Kidney (tissue), 14 donors: ENCODE measurements around the gene PCDHGA6. TPM values are rescaled to one million over a fixed set of nuclear protein-coding genes. Genes with fewer than 3 reads are reported as not detected.
"Not testable (repeated sequence)": the region's sequence is repeated elsewhere in the genome, so short reads cannot be mapped to it uniquely, and the experiment has no call there.

Source experiments
- DNase-seq, 5 donors: peaks; one replicate each; pipeline ENCODE4 v3.0.0-alpha.2; 2013 to 2020
- FAIRE-seq: peaks from 2 replicates; lab custom pipeline; 2012; peaks lifted over from hg19 to GRCh38; lab: Jason Lieb, UNC
- H3K27ac ChIP-seq, 2 donors: one replicate each; pipeline ENCODE4 v1.7.0; 2013; ENCODE audit warnings: low read depth in 2 of 2, low read length in 2 of 2, inconsistent platforms in 1 of 2
- H3K27me3 ChIP-seq: one replicate; pipeline ENCODE4 v1.7.1; 2013; ENCODE audit warnings: low read length, inconsistent platforms; ENCODE audit not compliant: control insufficient read depth, insufficient read depth
- H3K36me3 ChIP-seq, 3 donors: one replicate each; pipeline versions ENCODE4 v1.7.0 to v1.7.1; 2013; ENCODE audit warnings: low read length in 3 of 3, control low read depth in 1 of 3, inconsistent platforms in 1 of 3; ENCODE audit not compliant: insufficient read depth in 3 of 3, control insufficient read depth in 2 of 3
- H3K4me1 ChIP-seq, 3 donors: one replicate each; pipeline versions ENCODE4 v1.7.0 to v1.7.1; 2013; ENCODE audit warnings: low read length in 3 of 3, inconsistent platforms in 1 of 3, low read depth in 1 of 3; ENCODE audit not compliant: control insufficient read depth in 2 of 3, insufficient read depth in 2 of 3
- H3K4me3 ChIP-seq, 3 donors: one replicate each; pipeline versions ENCODE4 v1.7.0 to v1.8.1; 2013; ENCODE audit warnings: low read length in 3 of 3, control low read depth in 1 of 3, inconsistent platforms in 1 of 3
- H3K9ac ChIP-seq, 3 donors: one replicate each; pipeline versions ENCODE4 v1.7.0 to v1.7.1; 2013; ENCODE audit warnings: low read length in 3 of 3, control low read depth in 1 of 3, inconsistent platforms in 1 of 3
- H3K9me3 ChIP-seq, 3 donors: one replicate each; pipeline versions ENCODE4 v1.7.0 to v1.7.1; 2013; ENCODE audit warnings: low read length in 3 of 3, control low read depth in 1 of 3, inconsistent platforms in 1 of 3; ENCODE audit not compliant: control insufficient read depth in 2 of 3, insufficient read depth in 1 of 3
- CTCF ChIP-seq: IDR thresholded peaks from 3 replicates; pipeline ENCODE4 v1.5.1; 2012; ENCODE audit warnings: mild to moderate bottlenecking, moderate library complexity, borderline replicate concordance; ENCODE audit not compliant: insufficient read depth; ENCODE audit errors: extremely low read depth
- intact Hi-C: fragments of 100-400 bp; cut with DNase I; formaldehyde crosslinking; loops from one replicate; pipeline ENCODE4 v1.11.1; 2022
- polyA plus RNA-seq: library from polyadenylated mRNA; stranded (reverse); fragments of 350-450 nt; fragmentation: Illumina TruSeq; extraction: RNeasy Lipid Tissue Mini Kit (QIAGEN cat#74804); gene quantifications from one replicate; pipeline ENCODE4 v1.2.3, GENCODE V29; 2014; ENCODE audit warnings: low read depth, low replicate concordance; ENCODE audit not compliant: insufficient read depth
- total RNA-seq: library from RNA; stranded (reverse); fragmentation: NEBNext Ultra II Directional; extraction: Animal tissue kit (Norgen Biotek cat#: 25700); gene quantifications from one replicate; pipeline ENCODE4 v1.2.1, GENCODE V29; 2021
- donor health status: control.
- donor health status: control.
- donor health status: control.
- donor health status: control.
- donor health status: control.
- donor health status: DM: yes; HTN: yes; CAD: no.
- donor health status: Normal renal cell carcinoma (clear cell type).

Gene PCDHGA6
- total and polyA plus RNA-seq, 2 donors from 2014 or later = 0.34 to 7.2 TPM

DNA sequence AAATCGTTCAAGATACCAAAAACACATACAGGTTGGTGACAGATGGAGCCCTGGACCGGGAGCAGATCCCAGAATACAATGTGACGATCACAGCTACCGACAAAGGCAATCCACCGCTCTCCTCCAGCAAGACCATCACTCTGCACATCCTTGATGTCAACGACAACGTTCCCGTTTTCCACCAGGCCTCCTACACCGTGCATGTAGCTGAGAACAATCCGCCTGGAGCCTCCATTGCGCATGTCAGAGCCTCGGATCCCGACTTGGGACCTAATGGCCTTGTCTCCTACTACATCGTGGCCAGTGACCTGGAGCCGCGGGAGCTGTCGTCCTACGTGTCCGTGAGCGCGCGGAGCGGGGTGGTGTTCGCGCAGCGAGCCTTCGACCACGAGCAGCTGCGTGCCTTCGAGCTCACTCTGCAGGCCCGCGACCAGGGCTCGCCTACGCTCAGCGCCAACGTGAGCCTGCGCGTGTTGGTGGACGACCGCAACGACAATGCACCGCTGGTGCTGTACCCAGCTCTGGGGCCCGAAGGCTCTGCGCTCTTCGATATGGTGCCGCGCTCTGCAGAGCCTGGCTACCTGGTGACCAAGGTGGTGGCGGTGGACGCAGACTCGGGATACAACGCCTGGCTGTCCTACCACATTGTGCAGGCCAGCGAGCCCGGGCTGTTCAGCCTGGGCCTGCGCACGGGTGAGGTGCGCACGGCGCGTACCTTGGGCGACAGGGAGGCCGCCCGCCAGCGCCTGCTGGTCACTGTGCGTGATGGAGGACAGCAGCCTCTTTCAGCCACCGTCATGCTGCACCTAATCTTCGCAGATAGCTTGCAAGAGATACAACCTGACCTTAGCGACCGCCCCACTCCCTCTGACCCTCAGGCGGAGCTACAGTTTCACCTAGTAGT is 1.9 kb upstream of the PCDHGA6 start:
- H3K36me3 ChIP-seq = no peaks in the 10 kb centered on the region
- H3K27ac ChIP-seq = no peak overlapping the region
- DNase-seq (no peak), FAIRE-seq (no peak)
- intact Hi-C loops = no loop called here
- H3K9me3 ChIP-seq = peaks cover 2 to 58% (median 24%) of the 10 kb centered on the region in 3 donors
- TF ChIP-seq CTCF = no peak
- no peak overlapping the region for H3K9ac ChIP-seq
- H3K4me1 ChIP-seq = no peaks in the 10 kb centered on the region
- peak overlapping the region in 1 of 3 donors; percentile 16 for H3K4me3 ChIP-seq
- H3K27me3 ChIP-seq = no peaks in the 10 kb centered on the region

DNA sequence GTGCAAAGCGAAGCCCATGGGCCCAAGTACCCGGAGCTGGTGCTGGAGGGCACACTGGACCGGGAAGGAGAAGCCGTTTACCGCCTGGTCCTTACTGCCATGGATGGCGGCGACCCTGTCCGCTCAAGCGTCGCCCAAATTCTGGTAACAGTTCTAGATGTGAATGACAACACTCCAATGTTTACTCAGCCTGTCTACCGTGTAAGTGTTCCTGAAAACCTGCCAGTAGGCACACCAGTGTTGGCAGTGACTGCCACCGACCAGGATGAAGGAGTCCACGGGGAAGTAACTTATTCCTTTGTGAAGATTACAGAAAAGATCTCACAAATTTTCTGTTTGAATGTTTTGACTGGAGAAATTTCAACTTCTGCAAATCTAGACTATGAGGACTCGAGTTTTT is 936 bp downstream of the PCDHGA6 start:
- no peaks in the 10 kb centered on the region for H3K27me3 ChIP-seq
- intact Hi-C loops = no loop called here
- peak overlapping the region in 1 of 3 donors; percentile 48 for H3K4me3 ChIP-seq
- TF ChIP-seq CTCF = no peak
- H3K4me1 ChIP-seq = no peaks in the 10 kb centered on the region
- DNase-seq = no peak
- no peak overlapping the region for H3K9ac ChIP-seq
- no peak for FAIRE-seq
- no peak overlapping the region for H3K27ac ChIP-seq
- peaks cover 2 to 67% (median 18%) of the 10 kb centered on the region in 3 donors for H3K9me3 ChIP-seq
- no peaks in the 10 kb centered on the region for H3K36me3 ChIP-seq

- H3K4me1 ChIP-seq, H3K27ac ChIP-seq, H3K4me3 ChIP-seq, H3K27me3 ChIP-seq, H3K9ac ChIP-seq, H3K36me3 ChIP-seq, intact Hi-C loops, FAIRE-seq, DNase-seq: not testable (repeated sequence)
- peaks cover 2 to 61% (median 18%) of the 10 kb centered on the region in 3 donors for H3K9me3 ChIP-seq
These were observed 1.9 kb downstream of the PCDHGA6 start for GRCh38 chr5:141375444-141376155.
